Suprapubic skin (tissue), 4 donors: ENCODE measurements around the gene ANKRD9. TPM values are rescaled to one million over a fixed set of nuclear protein-coding genes. Genes with fewer than 3 reads are reported as not detected.

ENCODE experiments used
- DNase-seq, 2 donors: peaks; one replicate each; pipeline ENCODE4 v3.0.0-alpha.2; 2019; ENCODE audit warnings: low spot score in 2 of 2
- H3K27ac ChIP-seq: fragments of 200-600 bp; sonication (generic); one replicate; pipeline ENCODE4 v1.5.1; 2019
- H3K27me3 ChIP-seq: fragments of 200-600 bp; sonication (generic); one replicate; pipeline ENCODE4 v1.5.1; 2019
- H3K36me3 ChIP-seq: fragments of 200-600 bp; sonication (generic); one replicate; pipeline ENCODE4 v1.5.1; 2019
- H3K4me1 ChIP-seq: fragments of 200-600 bp; sonication (generic); one replicate; pipeline ENCODE4 v1.5.1; 2019
- H3K4me3 ChIP-seq: fragments of 200-600 bp; sonication (generic); one replicate; pipeline ENCODE4 v1.5.1; 2019; ENCODE audit warnings: mild to moderate bottlenecking
- H3K9me3 ChIP-seq: fragments of 200-600 bp; sonication (generic); one replicate; pipeline ENCODE4 v1.5.1; 2019
- EP300 ChIP-seq: sonication (generic); formaldehyde crosslinking; IDR thresholded peaks from one replicate; pipeline ENCODE4 v1.6.1; 2017; ENCODE audit warnings: antibody characterized with exemption
- POLR2A ChIP-seq, 2 donors: fragments of 450-650 bp; IDR thresholded peaks; one replicate each; pipeline ENCODE4 v1.6.1; 2017; ENCODE audit warnings: antibody characterized with exemption in 2 of 2, mild to moderate bottlenecking in 2 of 2, moderate library complexity in 2 of 2
- POLR2AphosphoS5 ChIP-seq, 3 donors: sonication (generic); formaldehyde crosslinking; IDR thresholded peaks; one replicate each; pipeline ENCODE4 v1.6.1; 2017; ENCODE audit warnings: antibody characterized with exemption in 3 of 3
- WGBS: methylation state at CpG from one replicate; pipeline ENCODE4 v1.1.5; 2018; 5-methylcytosine and 5-hydroxymethylcytosine counted together
- total RNA-seq, 4 donors: library from RNA; depleted of rRNA; stranded (reverse); fragments of >200 nt; gene quantifications; one replicate each; pipeline ENCODE4 v1.1.0, GENCODE V29; 2016
- TF ChIP-seq, protein P1 (sequence below), 2 donors: fragments of 200-600 bp in 1 of 2; fragments of 450-650 bp in 1 of 2; sonication (generic) in 1 of 2; IDR thresholded peaks; one replicate each; pipeline ENCODE4 v1.5.1; 2016 to 2019; ENCODE audit warnings: antibody characterized with exemption in 2 of 2, mild to moderate bottlenecking in 1 of 2, moderate library complexity in 1 of 2

The ANKRD9 gene
- total RNA-seq, 4 donors from 2014 or later, result 48.4 to 60.1 (median 54.4) TPM

DNA sequence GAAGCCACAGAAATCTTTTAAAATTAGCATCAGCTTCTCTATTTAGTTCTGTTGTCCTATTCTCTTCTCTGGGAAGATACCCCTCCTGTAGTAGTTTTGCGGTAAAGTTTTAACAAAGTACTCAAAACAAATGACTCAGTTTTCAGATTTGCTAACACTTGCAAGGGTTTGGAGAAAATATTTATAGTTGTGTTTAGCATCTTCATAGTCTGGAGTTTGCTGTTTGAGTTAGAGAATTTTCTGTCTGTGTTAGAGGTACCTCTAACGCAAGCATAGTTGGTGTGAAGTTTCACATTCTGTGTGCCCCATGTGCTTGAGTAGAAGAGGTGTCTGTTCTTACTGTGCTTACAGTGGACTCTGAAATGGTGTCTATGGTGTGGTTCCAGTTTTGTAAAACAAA, 36.0 kb downstream of the ANKRD9 start:
- Histone ChIP-seq H3K36me3 (peaks cover 4% of the 10 kb centered on the region), H3K27ac (no peak overlapping the region), H3K4me1 (peaks cover 14% of the 10 kb centered on the region), H3K27me3 (no peaks in the 10 kb centered on the region), H3K4me3 (no peak overlapping the region), H3K9me3 (no peaks in the 10 kb centered on the region)
- no peak for TF ChIP-seq EP300
- no peak for TF ChIP-seq POLR2AphosphoS5 (IDR thresholded peaks at IDR 0.05)
- TF ChIP-seq, protein P1, sequence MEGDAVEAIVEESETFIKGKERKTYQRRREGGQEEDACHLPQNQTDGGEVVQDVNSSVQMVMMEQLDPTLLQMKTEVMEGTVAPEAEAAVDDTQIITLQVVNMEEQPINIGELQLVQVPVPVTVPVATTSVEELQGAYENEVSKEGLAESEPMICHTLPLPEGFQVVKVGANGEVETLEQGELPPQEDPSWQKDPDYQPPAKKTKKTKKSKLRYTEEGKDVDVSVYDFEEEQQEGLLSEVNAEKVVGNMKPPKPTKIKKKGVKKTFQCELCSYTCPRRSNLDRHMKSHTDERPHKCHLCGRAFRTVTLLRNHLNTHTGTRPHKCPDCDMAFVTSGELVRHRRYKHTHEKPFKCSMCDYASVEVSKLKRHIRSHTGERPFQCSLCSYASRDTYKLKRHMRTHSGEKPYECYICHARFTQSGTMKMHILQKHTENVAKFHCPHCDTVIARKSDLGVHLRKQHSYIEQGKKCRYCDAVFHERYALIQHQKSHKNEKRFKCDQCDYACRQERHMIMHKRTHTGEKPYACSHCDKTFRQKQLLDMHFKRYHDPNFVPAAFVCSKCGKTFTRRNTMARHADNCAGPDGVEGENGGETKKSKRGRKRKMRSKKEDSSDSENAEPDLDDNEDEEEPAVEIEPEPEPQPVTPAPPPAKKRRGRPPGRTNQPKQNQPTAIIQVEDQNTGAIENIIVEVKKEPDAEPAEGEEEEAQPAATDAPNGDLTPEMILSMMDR (IDR thresholded peaks at IDR 0.05), result no peak
- no peak for TF ChIP-seq POLR2A (IDR thresholded peaks at IDR 0.05)
- WGBS, result 97% methylated on average over 2 of the region's 2 CpGs
- DNase-seq, result no peak

DNA sequence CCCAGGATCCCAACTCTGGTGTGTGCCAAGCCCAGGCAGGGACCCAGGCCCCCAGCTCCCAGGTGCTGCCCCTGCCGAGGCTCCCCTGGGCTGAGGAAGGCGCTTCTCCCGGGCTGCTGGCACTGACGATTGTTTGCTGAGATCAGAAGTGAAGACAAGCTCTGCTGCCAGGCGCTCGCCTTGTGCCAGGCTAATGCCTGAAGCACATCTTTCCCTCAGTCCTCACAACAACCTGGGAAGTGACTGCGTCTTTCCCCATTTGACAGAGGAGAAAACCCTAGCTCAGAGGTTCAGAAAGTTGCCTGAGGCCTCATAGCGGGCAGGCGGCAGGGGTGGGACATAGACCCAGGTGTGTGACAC, 36.8 kb downstream of the ANKRD9 start:
- Histone ChIP-seq H3K27me3 (no peaks in the 10 kb centered on the region), H3K4me1 (peaks cover 14% of the 10 kb centered on the region), H3K27ac (peak overlapping the region; percentile 56), H3K9me3 (no peaks in the 10 kb centered on the region), H3K36me3 (peaks cover 4% of the 10 kb centered on the region), H3K4me3 (no peak overlapping the region)
- DNase-seq, result no peak
- TF ChIP-seq POLR2A (IDR thresholded peaks at IDR 0.05) (no peak), EP300 (no peak), POLR2AphosphoS5 (IDR thresholded peaks at IDR 0.05) (no peak)
- TF ChIP-seq, protein P1 (IDR thresholded peaks at IDR 0.05), result no peak
- WGBS, result 44% methylated on average over 7 of the region's 9 CpGs

DNA sequence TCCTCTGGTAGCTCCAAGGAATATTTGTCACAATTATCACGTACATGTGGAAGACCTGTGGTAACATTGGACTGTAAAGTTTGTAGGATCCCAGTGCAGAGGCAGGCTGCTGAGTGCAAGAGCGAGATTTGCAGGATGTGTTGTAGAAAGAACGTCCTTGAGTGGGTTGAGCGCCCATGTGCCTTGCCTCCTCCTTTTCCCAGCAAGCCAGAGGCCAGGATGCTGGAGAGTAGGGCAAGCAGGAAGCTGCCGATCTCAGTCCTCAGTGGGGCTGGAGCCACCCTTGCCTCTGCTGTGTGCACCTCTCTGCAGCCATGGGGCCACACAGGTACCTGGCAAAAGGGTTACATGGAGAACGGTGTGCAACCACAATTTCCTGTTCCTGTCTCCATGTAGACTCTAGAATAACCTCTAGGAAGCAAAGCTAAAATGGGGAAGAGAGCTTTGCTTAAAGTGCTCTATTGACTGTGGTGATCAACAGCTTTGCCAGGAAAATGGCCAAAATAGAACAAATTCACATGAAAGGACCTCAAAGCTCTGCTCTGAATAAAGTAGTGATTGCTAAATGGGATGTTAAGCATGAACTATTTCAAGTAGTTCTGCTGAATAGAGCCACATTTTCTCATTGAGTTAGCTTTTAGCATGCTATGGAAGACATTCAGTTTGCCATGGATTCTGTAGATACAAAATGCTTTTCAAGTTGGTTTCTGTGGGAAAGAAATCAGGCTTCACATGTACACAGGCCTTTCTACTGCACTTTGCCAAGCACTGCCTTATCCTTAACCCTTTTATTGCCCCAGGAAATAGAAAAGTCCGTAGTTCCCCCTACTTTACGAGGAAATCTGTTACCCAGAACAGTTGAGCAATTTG, 37.4 kb downstream of the ANKRD9 start:
- Histone ChIP-seq H3K36me3 (peaks cover 4% of the 10 kb centered on the region), H3K4me1 (peaks cover 14% of the 10 kb centered on the region), H3K4me3 (no peak overlapping the region), H3K27me3 (no peaks in the 10 kb centered on the region), H3K9me3 (no peaks in the 10 kb centered on the region), H3K27ac (peak overlapping the region; percentile 56)
- 75% methylated on average over 8 of the region's 8 CpGs for WGBS
- no peak for TF ChIP-seq POLR2AphosphoS5 (IDR thresholded peaks at IDR 0.05)
- no peak for TF ChIP-seq EP300
- TF ChIP-seq POLR2A (IDR thresholded peaks at IDR 0.05), result no peak
- TF ChIP-seq, protein P1 (IDR thresholded peaks at IDR 0.05), result no peak
- no peak for DNase-seq

DNA sequence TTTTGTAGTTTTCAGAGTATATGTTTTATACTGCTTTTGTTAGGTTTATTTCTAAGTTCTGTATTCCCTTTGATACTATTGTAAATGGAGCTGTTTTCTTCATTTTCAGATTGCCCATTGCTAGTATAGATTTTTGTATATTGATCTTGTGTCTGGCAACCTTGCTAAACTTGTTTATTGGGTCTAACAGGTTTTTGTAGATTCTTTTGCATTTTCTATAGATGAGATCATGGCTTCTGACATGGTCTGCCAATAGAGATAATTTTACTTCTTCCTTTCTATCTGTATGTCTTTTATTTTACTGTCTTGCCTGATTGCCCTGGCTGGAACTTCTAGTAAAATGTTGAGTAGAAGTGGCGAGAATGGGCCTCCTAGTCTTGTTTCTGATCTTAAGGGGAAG, 40.3 kb downstream of the ANKRD9 start:
- peaks cover 28% of the 10 kb centered on the region for H3K36me3 ChIP-seq
- H3K4me1 ChIP-seq, result peaks cover 14% of the 10 kb centered on the region
- H3K27ac ChIP-seq, result no peak overlapping the region
- H3K4me3 ChIP-seq, result no peak overlapping the region
- H3K27me3 ChIP-seq, result no peaks in the 10 kb centered on the region
- TF ChIP-seq EP300 (no peak), POLR2AphosphoS5 (IDR thresholded peaks at IDR 0.05) (no peak), POLR2A (IDR thresholded peaks at IDR 0.05) (no peak)
- TF ChIP-seq, protein P1 (IDR thresholded peaks at IDR 0.05), result no peak
- H3K9me3 ChIP-seq, result no peaks in the 10 kb centered on the region
- WGBS, result 63% methylated on average over 1 of the region's 1 CpG
- DNase-seq, result no peak

DNA sequence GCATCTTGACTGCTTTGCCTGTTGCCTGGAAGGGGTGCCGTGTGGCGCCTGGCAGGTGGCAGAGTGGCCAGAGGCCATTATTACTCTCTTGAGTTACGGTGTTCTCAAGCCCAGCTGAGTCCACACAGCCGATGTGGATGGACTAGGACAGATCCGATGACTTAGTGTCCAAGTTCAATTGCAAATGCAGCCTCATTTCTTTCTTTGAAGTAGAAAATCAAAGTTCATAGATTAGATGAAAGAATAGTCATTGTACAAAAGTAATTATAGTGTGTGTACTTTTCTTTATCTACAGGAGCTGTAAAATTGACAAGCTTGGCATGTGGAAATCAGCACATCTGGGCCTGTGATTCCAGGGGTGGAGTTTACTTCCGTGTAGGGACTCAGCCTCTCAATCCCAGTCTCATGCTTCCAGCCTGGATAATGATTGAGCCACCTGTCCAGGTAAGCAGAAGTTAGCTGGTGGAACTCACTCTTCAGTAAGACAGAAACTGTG, 44.7 kb downstream of the ANKRD9 start:
- TF ChIP-seq, protein P1 (IDR thresholded peaks at IDR 0.05), result no peak
- TF ChIP-seq POLR2AphosphoS5 (IDR thresholded peaks at IDR 0.05) (no peak), POLR2A (IDR thresholded peaks at IDR 0.05) (no peak), EP300 (no peak)
- DNase-seq, result no peak
- WGBS, result 83% methylated on average over 6 of the region's 6 CpGs

More for the DNA sequence above, 44.7 kb downstream of the ANKRD9 start:
- H3K9me3 ChIP-seq, result no peaks in the 10 kb centered on the region
- peaks cover 30% of the 10 kb centered on the region for H3K36me3 ChIP-seq
- H3K27ac ChIP-seq, result no peak overlapping the region
- H3K4me1 ChIP-seq, result no peaks in the 10 kb centered on the region
- H3K4me3 ChIP-seq, result no peak overlapping the region
- H3K27me3 ChIP-seq, result no peaks in the 10 kb centered on the region
